Subcutaneous abdominal adipose tissue (tissue), 5 donors: ENCODE results near the gene MRPS11.

Experiments used
- H3K27ac ChIP-seq: one replicate; pipeline ENCODE4 v1.7.0; 2013; ENCODE audit warnings: low read depth, mild to moderate bottlenecking, inconsistent platforms, low read length, moderate library complexity
- H3K27me3 ChIP-seq, 5 donors: one replicate each; pipeline ENCODE4 v1.7.0; 2013; ENCODE audit warnings: low read length in 5 of 5, inconsistent platforms in 1 of 5; ENCODE audit not compliant: control insufficient read depth in 5 of 5, insufficient read depth in 4 of 5
- H3K36me3 ChIP-seq, 5 donors: one replicate each; pipeline ENCODE4 v1.7.0; 2013; ENCODE audit warnings: low read length in 5 of 5; ENCODE audit not compliant: control insufficient read depth in 5 of 5, insufficient read depth in 5 of 5
- H3K4me1 ChIP-seq, 5 donors: one replicate each; pipeline ENCODE4 v1.7.0; 2013; ENCODE audit warnings: low read length in 5 of 5, mild to moderate bottlenecking in 3 of 5, moderate library complexity in 1 of 5; ENCODE audit not compliant: control insufficient read depth in 5 of 5, insufficient read depth in 5 of 5
- H3K4me3 ChIP-seq, 5 donors: one replicate each; pipeline ENCODE4 v1.7.0; 2013; ENCODE audit warnings: low read length in 5 of 5, low read depth in 1 of 5
- H3K9ac ChIP-seq, 5 donors: one replicate each; pipeline ENCODE4 v1.7.0; 2013; ENCODE audit warnings: low read length in 5 of 5, mild to moderate bottlenecking in 4 of 5, moderate library complexity in 3 of 5
- H3K9me3 ChIP-seq, 5 donors: one replicate each; pipeline ENCODE4 v1.7.0; 2013; ENCODE audit warnings: low read length in 5 of 5; ENCODE audit not compliant: control insufficient read depth in 5 of 5
- donor health status: healthy.
- donor health status: healthy.
- donor health status: healthy.
- donor health status: healthy.
- donor health status: healthy.

The MRPS11 gene

GRCh38 chr15:88487796-88488523, 20.5 kb downstream of the MRPS11 start:
- Histone ChIP-seq H3K4me1 (no peaks in the 10 kb centered on the region), H3K9me3 (no peaks in the 10 kb centered on the region), H3K9ac (no peak overlapping the region), H3K36me3 (peaks cover 0 to 2% (median 0%) of the 10 kb centered on the region in 5 donors), H3K27ac (no peak overlapping the region), H3K27me3 (no peaks in the 10 kb centered on the region), H3K4me3 (no peak overlapping the region)

GRCh38 chr15:88489321-88489720, 21.8 kb downstream of the MRPS11 start:
- Histone ChIP-seq H3K36me3 (peaks cover 0 to 7% (median 5%) of the 10 kb centered on the region in 5 donors), H3K27me3 (no peaks in the 10 kb centered on the region), H3K9me3 (no peaks in the 10 kb centered on the region), H3K9ac (no peak overlapping the region), H3K4me1 (no peaks in the 10 kb centered on the region), H3K27ac (no peak overlapping the region), H3K4me3 (no peak overlapping the region)

GRCh38 chr15:88490036-88490435, 22.5 kb downstream of the MRPS11 start:
- Histone ChIP-seq H3K36me3 (peaks cover 0 to 9% (median 5%) of the 10 kb centered on the region in 5 donors), H3K4me1 (no peaks in the 10 kb centered on the region), H3K27me3 (no peaks in the 10 kb centered on the region), H3K9ac (no peak overlapping the region), H3K9me3 (no peaks in the 10 kb centered on the region), H3K4me3 (no peak overlapping the region), H3K27ac (no peak overlapping the region)

GRCh38 chr15:88491158-88491557, 23.6 kb downstream of the MRPS11 start:
- H3K36me3 ChIP-seq: peaks cover 0 to 15% (median 7%) of the 10 kb centered on the region in 5 donors
- H3K27me3 ChIP-seq: no peaks in the 10 kb centered on the region
- no peak overlapping the region for H3K4me3 ChIP-seq
- H3K4me1 ChIP-seq: no peaks in the 10 kb centered on the region
- H3K9me3 ChIP-seq: no peaks in the 10 kb centered on the region
- no peak overlapping the region for H3K27ac ChIP-seq
- H3K9ac ChIP-seq: no peak overlapping the region

- H3K36me3 ChIP-seq: peaks cover 0 to 31% (median 16%) of the 10 kb centered on the region in 5 donors
- H3K9ac ChIP-seq: no peak overlapping the region
- no peaks in the 10 kb centered on the region for H3K27me3 ChIP-seq
- H3K4me1 ChIP-seq: no peaks in the 10 kb centered on the region
- H3K4me3 ChIP-seq: no peak overlapping the region
- H3K9me3 ChIP-seq: no peaks in the 10 kb centered on the region
- no peak overlapping the region for H3K27ac ChIP-seq
Observed at GRCh38 chr15:88493844-88494243, 26.3 kb downstream of the MRPS11 start.

- H3K9me3 ChIP-seq: no peaks in the 10 kb centered on the region
- no peak overlapping the region for H3K27ac ChIP-seq
- no peak overlapping the region for H3K4me3 ChIP-seq
- no peak overlapping the region for H3K9ac ChIP-seq
- no peaks in the 10 kb centered on the region for H3K4me1 ChIP-seq
- no peaks in the 10 kb centered on the region for H3K27me3 ChIP-seq
- H3K36me3 ChIP-seq: peaks cover 0 to 36% (median 18%) of the 10 kb centered on the region in 5 donors
Observed at GRCh38 chr15:88497109-88497765, 29.7 kb downstream of the MRPS11 start.

GRCh38 chr15:88498996-88499395, 31.5 kb downstream of the MRPS11 start:
- H3K9ac ChIP-seq: no peak overlapping the region
- no peaks in the 10 kb centered on the region for H3K27me3 ChIP-seq
- no peak overlapping the region for H3K27ac ChIP-seq
- H3K4me3 ChIP-seq: no peak overlapping the region
- H3K9me3 ChIP-seq: no peaks in the 10 kb centered on the region
- peaks cover 0 to 42% (median 25%) of the 10 kb centered on the region in 5 donors for H3K36me3 ChIP-seq
- no peaks in the 10 kb centered on the region for H3K4me1 ChIP-seq

GRCh38 chr15:88504445-88504844, 36.9 kb downstream of the MRPS11 start:
- Histone ChIP-seq H3K27ac (no peak overlapping the region), H3K4me1 (no peaks in the 10 kb centered on the region), H3K4me3 (no peak overlapping the region), H3K9me3 (no peaks in the 10 kb centered on the region), H3K27me3 (no peaks in the 10 kb centered on the region), H3K9ac (no peak overlapping the region), H3K36me3 (peaks cover 10 to 57% (median 39%) of the 10 kb centered on the region in 5 donors)

- Histone ChIP-seq H3K27ac (no peak overlapping the region), H3K9ac (no peak overlapping the region), H3K4me3 (no peak overlapping the region), H3K27me3 (no peaks in the 10 kb centered on the region), H3K9me3 (no peaks in the 10 kb centered on the region), H3K4me1 (no peaks in the 10 kb centered on the region), H3K36me3 (peaks cover 13 to 70% (median 43%) of the 10 kb centered on the region in 5 donors)
Observed at GRCh38 chr15:88505721-88506120, 38.2 kb downstream of the MRPS11 start.

- Histone ChIP-seq H3K27me3 (no peaks in the 10 kb centered on the region), H3K27ac (no peak overlapping the region), H3K9me3 (no peaks in the 10 kb centered on the region), H3K4me3 (no peak overlapping the region), H3K9ac (no peak overlapping the region), H3K4me1 (no peaks in the 10 kb centered on the region), H3K36me3 (peaks cover 18 to 75% (median 47%) of the 10 kb centered on the region in 5 donors)
Observed at GRCh38 chr15:88506628-88507027, 39.1 kb downstream of the MRPS11 start.
